DND-41 (cell line): ENCODE results near the gene TPPP2.

Source experiments
- CTCF ChIP-seq: IDR thresholded peaks from 2 replicates; pipeline ENCODE4 v1.5.1; 2012; ENCODE audit warnings: borderline replicate concordance, low read length, moderate library complexity, mild to moderate bottlenecking; ENCODE audit not compliant: poor library complexity, severe bottlenecking; ENCODE audit errors: extremely low read depth
- EZH2 ChIP-seq: IDR thresholded peaks from 3 replicates; pipeline ENCODE4 v1.6.1; 2012; ENCODE audit warnings: borderline replicate concordance, low read depth, mild to moderate bottlenecking, moderate library complexity, low read length, inconsistent platforms; ENCODE audit not compliant: severe bottlenecking

- no peak for TF ChIP-seq EZH2
- no peak for TF ChIP-seq CTCF
Measured at GRCh38 chr14:21023817-21024584, 6.0 kb upstream of the TPPP2 start.
